GM18858 (cell line): ENCODE results near the gene PIK3R3.

Experiments used
- ATAC-seq: cut with Tn5 transposase; IDR thresholded peaks from one replicate; pipeline ENCODE4 v1.9.1; 2021; ENCODE audit not compliant: unreplicated experiment

The PIK3R3 gene

GRCh38 chr1:45995298-45995697, 137.1 kb downstream of the PIK3R3 start:
- ATAC-seq, result no peak

- ATAC-seq, result no peak
Measured at GRCh38 chr1:45994423-45994822, 138.0 kb downstream of the PIK3R3 start.
